Thyroid gland (tissue), 4 donors: ENCODE measurements around the gene GIPC1.

Experiments used
- POLR2A ChIP-seq, 2 donors: fragments of 450-650 bp; IDR thresholded peaks; one replicate each; pipeline ENCODE4 v1.6.1; 2017; ENCODE audit warnings: antibody characterized with exemption in 2 of 2, mild to moderate bottlenecking in 2 of 2, moderate library complexity in 1 of 2
- TF ChIP-seq, protein P1 (sequence below), 6 experiments: fragments of 200-600 bp in 3 of 6; fragments of 450-650 bp in 3 of 6; sonication (generic) in 3 of 6; IDR thresholded peaks; one replicate each; pipeline ENCODE4 v1.5.1; 2016 to 2019; ENCODE audit warnings: antibody characterized with exemption in 6 of 6, mild to moderate bottlenecking in 2 of 6, inconsistent platforms in 1 of 6, moderate library complexity in 1 of 6

DNA sequence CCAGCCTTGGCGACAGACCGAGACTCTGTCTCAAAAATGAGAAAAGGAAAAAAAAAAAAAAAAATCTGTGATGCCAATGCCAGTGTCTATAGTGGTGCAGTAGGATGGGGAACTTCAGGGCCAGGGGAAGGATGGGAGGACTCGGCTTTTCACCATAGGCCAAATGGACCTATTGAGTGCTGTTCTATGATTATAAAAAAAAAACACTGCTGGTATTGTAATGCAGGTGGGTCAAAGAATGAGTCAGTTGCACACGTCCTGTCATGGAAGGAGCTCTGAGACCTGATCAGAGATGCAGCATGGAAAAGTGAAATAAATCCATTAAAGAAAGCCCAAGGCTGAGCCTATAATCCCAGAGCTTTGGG lies 15.3 kb upstream of the GIPC1 start:
- TF ChIP-seq, protein P1, sequence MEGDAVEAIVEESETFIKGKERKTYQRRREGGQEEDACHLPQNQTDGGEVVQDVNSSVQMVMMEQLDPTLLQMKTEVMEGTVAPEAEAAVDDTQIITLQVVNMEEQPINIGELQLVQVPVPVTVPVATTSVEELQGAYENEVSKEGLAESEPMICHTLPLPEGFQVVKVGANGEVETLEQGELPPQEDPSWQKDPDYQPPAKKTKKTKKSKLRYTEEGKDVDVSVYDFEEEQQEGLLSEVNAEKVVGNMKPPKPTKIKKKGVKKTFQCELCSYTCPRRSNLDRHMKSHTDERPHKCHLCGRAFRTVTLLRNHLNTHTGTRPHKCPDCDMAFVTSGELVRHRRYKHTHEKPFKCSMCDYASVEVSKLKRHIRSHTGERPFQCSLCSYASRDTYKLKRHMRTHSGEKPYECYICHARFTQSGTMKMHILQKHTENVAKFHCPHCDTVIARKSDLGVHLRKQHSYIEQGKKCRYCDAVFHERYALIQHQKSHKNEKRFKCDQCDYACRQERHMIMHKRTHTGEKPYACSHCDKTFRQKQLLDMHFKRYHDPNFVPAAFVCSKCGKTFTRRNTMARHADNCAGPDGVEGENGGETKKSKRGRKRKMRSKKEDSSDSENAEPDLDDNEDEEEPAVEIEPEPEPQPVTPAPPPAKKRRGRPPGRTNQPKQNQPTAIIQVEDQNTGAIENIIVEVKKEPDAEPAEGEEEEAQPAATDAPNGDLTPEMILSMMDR (IDR thresholded peaks at IDR 0.05): no peak
- no peak for TF ChIP-seq POLR2A (IDR thresholded peaks at IDR 0.05)
